Activated naive CD8-positive, alpha-beta T cell treated with anti-CD3 and anti-CD28 coated beads, Interleukin-2, amount 10 ng/mL, durations not matched to agents 7 days and 5 days (primary cell): ENCODE data around the gene LMLN. TPM values are rescaled to one million over a fixed set of nuclear protein-coding genes. Genes with fewer than 3 reads are reported as not detected.
"Not testable (repeated sequence)": the region's sequence is repeated elsewhere in the genome, so short reads cannot be mapped to it uniquely, and the experiment has no call there.

Experiments used
- ATAC-seq: fragments of 150-1000 bp; cut with Tn5 transposase; one replicate; pipeline ENCODE4 v1.10.0; 2021; ENCODE audit warnings: low read depth, moderate library complexity
- POLR2A ChIA-PET: fragments of 350-600 bp; sonication (Branson Sonifier 250); formaldehyde crosslinking; loops from one replicate; lab custom pipeline; 2021; ENCODE audit warnings: antibody characterized with exemption; lab: Charles Lee
- DNase-seq: peaks from one replicate; pipeline ENCODE4 v3.0.0; 2021
- H3K27ac Mint-ChIP-seq: one replicate; pipeline ENCODE4 v1.8.0; 2022; ENCODE audit warnings: mild to moderate bottlenecking, mixed read lengths
- H3K27me3 Mint-ChIP-seq: one replicate; pipeline ENCODE4 v1.8.0; 2022; ENCODE audit warnings: mild to moderate bottlenecking, moderate library complexity, mixed read lengths
- H3K36me3 Mint-ChIP-seq: one replicate; pipeline ENCODE4 v1.8.0; 2021; ENCODE audit warnings: mild to moderate bottlenecking, mixed read lengths
- H3K4me1 Mint-ChIP-seq: one replicate; pipeline ENCODE4 v1.8.0; 2021; ENCODE audit warnings: mixed read lengths
- H3K4me3 Mint-ChIP-seq: one replicate; pipeline ENCODE4 v1.8.0; 2022; ENCODE audit warnings: mild to moderate bottlenecking, moderate library complexity, mixed read lengths
- H3K9me3 Mint-ChIP-seq: one replicate; pipeline ENCODE4 v1.8.0; 2021; ENCODE audit warnings: mixed read lengths
- total RNA-seq, 2 experiments: library from RNA; stranded (reverse); gene quantifications; one replicate each; pipeline ENCODE4 v1.2.3, GENCODE V29; 2021

The LMLN gene
- total RNA-seq, 2 experiments from 2014 or later = 7.9 to 8.2 TPM

DNA sequence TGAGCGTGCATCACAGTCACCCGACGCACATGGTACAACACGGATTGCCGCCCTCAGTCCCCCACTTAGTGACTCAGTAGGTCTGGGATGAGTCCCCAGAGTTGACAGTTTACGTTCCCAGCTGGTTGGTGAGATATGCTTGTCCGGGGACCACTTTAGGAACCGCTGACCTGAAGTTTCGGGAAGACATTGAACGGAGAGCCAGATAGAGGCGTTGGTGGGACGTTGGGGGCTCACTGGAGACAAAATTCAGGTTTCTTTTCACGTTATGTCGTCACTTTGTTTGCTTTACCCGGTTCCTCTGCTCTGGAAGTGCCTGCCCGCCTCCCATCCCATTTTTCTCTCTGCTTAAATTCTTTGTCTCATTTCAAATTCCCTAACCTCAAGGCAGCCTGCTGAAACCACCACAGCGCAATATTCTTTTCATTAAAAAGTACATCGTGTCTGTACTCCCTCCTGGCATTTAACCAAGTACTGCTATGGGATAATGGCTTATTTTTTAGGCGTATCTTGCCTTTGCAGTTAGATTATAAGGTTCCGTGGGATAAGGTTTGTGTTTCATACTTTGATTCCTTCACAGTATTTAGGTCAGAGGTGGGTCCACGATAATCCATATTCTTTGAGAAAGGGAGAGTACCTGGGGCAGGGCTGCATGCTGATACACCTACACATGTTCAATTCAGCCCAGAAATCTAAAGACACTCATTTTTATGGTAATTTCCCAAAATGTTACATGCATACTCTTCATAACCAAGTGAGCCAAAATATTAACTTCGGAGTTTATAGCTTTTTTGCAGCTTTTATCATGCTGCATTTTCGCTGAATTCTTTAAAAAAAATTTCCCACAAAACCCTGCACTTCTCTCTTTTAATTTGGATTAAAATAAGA lies 921 bp downstream of the LMLN start:
- H3K4me3 Mint-ChIP-seq = peak overlapping the region; percentile 93
- DNase-seq (no peak), ATAC-seq (no peak)
- H3K27ac Mint-ChIP-seq = peak overlapping the region; percentile 94
- no peaks in the 10 kb centered on the region for H3K9me3 Mint-ChIP-seq
- POLR2A ChIA-PET = interaction anchor here (0.7 to 2.3 kb wide), 5 partner anchors 8 to 120 kb away, joined by 3 to 27 read pairs (median 4); partner anchors contain the start of gene RPL35A
- H3K27me3 Mint-ChIP-seq = no peaks in the 10 kb centered on the region
- H3K4me1 Mint-ChIP-seq = peaks cover 52% of the 10 kb centered on the region
- peaks cover 18% of the 10 kb centered on the region for H3K36me3 Mint-ChIP-seq

DNA sequence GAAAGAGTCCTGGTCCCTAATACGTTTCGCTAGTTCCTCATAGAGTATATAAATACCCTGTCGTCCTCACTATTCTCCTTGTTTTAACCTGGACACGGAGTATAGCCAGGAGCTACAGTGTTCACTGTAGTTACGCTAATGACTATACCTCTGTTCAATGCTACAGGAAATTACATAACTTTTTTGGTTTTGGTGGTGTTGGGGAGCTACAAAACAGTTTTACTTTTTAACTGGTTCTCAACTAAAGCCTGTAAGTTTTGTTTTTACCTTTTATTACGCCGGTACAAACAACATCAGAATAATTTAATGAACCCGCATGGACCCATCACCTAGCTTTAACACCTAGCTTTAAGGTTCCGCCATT lies 1.5 kb downstream of the LMLN start:
- POLR2A ChIA-PET = interaction anchor here (0.7 to 2.3 kb wide), 5 partner anchors 8 to 119 kb away, joined by 3 to 27 read pairs (median 4); partner anchors contain the start of gene RPL35A
- peak; percentile 10 for ATAC-seq
- peaks cover 21% of the 10 kb centered on the region for H3K36me3 Mint-ChIP-seq
- peaks cover 49% of the 10 kb centered on the region for H3K4me1 Mint-ChIP-seq
- no peaks in the 10 kb centered on the region for H3K9me3 Mint-ChIP-seq
- no peaks in the 10 kb centered on the region for H3K27me3 Mint-ChIP-seq
- H3K4me3 Mint-ChIP-seq = peak overlapping the region; percentile 93
- no peak for DNase-seq
- H3K27ac Mint-ChIP-seq = peak overlapping the region; percentile 80

DNA sequence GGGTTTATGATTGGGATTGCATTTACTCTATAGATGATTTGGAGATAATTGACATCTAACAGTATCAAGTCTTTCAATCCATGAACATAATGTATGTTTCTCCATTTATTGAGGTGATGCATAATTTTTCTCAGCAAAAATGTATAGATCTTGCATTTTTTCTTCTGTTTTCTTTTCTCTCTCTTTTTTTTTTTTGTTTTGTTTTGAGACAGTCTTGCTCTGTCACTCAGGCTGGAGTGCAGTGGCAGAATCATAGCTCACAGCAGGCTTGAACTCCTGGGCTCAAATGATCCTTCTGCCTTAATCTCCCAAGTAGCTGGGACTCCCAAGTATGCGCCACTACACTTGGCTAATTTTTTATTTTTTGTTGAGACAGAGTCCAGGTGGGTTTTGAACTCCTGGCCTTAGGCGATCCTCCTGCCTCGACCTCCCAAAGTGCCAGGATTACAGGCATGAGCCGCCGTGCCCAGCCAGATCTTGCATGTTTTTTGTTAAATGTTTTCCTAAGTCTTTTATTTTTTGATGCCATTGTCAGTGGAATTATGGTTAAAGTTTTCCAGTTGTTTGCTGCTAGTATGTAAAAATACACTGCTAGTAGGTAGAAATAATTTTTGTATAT lies 3.1 kb downstream of the LMLN start:
- ATAC-seq = no peak
- no peak overlapping the region for H3K27ac Mint-ChIP-seq
- peaks cover 39% of the 10 kb centered on the region for H3K4me1 Mint-ChIP-seq
- H3K27me3 Mint-ChIP-seq = no peaks in the 10 kb centered on the region
- H3K9me3 Mint-ChIP-seq = peaks cover 6% of the 10 kb centered on the region
- no peak overlapping the region for H3K4me3 Mint-ChIP-seq
- POLR2A ChIA-PET = no interaction called here
- H3K36me3 Mint-ChIP-seq = peaks cover 18% of the 10 kb centered on the region
- DNase-seq = no peak

DNA sequence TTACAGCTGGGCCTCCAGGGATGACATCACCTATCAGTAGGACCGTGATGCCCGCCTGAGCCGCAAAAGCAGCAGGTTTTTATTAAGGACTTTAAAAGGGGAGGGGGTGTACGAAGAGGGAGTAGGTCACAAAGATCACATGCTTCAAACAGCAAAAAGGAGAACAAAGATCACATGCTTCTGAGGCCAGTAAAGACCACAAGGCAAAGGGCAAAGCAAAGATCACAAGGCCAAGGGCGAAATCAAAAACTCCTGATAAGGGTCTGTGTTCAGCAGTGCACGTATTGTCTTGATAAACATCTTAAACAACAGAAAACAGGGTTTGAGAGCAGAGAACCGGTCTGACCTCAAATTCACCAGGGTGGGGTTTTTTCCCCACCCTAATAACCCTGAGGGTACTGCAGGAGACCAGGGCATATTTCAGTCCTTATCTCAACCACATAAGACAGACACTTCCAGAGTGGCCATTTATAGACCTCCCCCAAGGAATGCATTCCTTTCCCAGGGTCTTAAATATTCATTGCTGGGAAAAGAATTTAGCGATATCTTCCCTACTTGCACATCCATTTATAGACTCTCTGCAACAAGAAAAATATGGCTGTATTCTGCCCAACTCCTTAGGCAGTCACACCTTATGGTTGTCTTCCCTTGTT lies 7.4 kb downstream of the LMLN start:
- Mint-ChIP-seq H3K4me1 (peaks cover 14% of the 10 kb centered on the region), H3K9me3 (peaks cover 13% of the 10 kb centered on the region), H3K36me3 (peaks cover 20% of the 10 kb centered on the region)
- H3K27ac Mint-ChIP-seq, H3K4me3 Mint-ChIP-seq, ATAC-seq, POLR2A ChIA-PET, H3K27me3 Mint-ChIP-seq, DNase-seq: not testable (repeated sequence)

DNA sequence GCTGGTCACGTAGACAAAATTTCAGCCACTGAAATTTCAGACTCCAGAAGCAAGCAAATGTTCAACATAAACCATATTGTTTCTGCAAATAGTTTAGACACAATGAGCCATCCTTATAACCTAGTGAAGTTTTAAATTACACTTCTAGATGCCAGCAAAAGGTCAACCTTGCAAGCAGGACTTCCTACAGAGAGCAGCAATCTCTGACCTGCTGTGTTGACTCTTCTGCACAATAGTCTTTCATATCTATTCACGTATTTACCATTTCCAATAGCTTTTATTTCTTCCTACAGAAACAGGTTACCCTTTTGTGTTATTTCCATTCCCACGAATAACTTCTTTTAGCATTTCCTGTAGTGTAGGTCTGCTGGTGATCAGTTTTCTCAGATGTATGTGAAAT lies 10.6 kb downstream of the LMLN start:
- Mint-ChIP-seq H3K36me3 (peaks cover 22% of the 10 kb centered on the region), H3K4me3 (no peak overlapping the region), H3K4me1 (peaks cover 13% of the 10 kb centered on the region), H3K27ac (no peak overlapping the region), H3K9me3 (peaks cover 17% of the 10 kb centered on the region), H3K27me3 (no peaks in the 10 kb centered on the region)
- POLR2A ChIA-PET = no interaction called here
- no peak for ATAC-seq
- no peak for DNase-seq

DNA sequence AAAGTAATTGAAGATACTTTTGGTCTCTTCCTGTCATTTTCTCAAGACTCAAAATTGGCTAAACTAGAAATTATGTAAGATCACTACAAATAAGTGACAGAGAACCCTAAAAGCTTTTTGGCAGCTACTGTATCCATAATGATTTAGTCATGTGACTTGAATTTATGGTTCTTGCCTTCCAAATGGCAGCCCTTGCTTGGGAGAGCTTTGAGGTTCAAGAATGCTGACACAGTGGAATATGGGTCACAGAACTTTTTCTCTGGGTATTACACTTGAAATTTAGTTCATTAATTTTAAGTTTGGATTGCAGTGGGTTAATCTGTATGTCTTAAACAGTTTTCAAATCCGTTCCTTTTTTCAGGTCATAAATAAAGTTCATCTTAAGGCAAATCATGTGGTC lies 14.0 kb downstream of the LMLN start:
- H3K9me3 Mint-ChIP-seq = peaks cover 9% of the 10 kb centered on the region
- POLR2A ChIA-PET = no interaction called here
- no peak overlapping the region for H3K4me3 Mint-ChIP-seq
- H3K4me1 Mint-ChIP-seq = peaks cover 15% of the 10 kb centered on the region
- DNase-seq = no peak
- no peak for ATAC-seq
- H3K27me3 Mint-ChIP-seq = no peaks in the 10 kb centered on the region
- H3K27ac Mint-ChIP-seq = no peak overlapping the region
- H3K36me3 Mint-ChIP-seq = peaks cover 10% of the 10 kb centered on the region

DNA sequence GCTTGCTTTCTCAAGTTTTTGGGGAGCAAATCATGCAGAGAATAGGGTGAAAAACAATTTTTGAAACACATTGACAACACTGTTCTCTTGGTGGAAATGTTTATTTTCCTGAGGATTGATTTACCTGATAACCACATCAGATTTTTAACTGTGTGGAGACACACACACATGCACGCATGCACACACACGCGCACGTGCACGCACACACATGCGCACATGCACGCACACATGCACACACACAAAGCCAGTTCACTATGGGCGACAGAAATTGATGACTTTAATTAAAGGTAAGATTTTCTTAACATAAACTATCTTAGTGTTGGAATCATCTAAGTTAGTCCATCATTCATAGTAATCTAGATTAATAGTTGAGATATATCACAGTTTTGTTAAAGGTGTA lies 15.3 kb downstream of the LMLN start:
- DNase-seq (no peak), ATAC-seq (no peak)
- POLR2A ChIA-PET = no interaction called here
- H3K27me3 Mint-ChIP-seq = no peaks in the 10 kb centered on the region
- H3K27ac Mint-ChIP-seq = no peak overlapping the region
- H3K4me3 Mint-ChIP-seq = no peak overlapping the region
- peaks cover 15% of the 10 kb centered on the region for H3K4me1 Mint-ChIP-seq
- H3K9me3 Mint-ChIP-seq = peaks cover 9% of the 10 kb centered on the region
- peaks cover 12% of the 10 kb centered on the region for H3K36me3 Mint-ChIP-seq

DNA sequence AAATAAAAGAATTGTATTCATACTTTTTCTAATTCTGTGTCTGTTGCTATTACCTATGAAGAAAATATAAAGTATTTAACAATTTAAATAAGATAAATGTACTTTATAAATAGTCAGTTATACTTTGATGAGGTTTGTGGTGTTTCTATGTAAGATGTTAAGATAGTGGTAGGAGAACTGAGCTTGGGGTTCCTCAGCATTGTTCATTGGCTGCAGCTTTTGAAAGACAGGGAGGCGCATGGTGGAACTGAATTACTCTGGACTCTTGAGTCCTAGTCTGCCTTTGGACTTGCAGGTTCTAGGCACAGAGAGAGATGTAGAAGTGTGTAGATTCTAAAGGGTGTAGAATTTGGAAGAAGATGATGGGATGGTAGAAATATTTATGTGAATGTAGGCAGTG lies 23.1 kb downstream of the LMLN start:
- peak; percentile 56 for ATAC-seq
- Mint-ChIP-seq H3K27me3 (no peaks in the 10 kb centered on the region), H3K9me3 (no peaks in the 10 kb centered on the region), H3K4me1 (peaks cover 9% of the 10 kb centered on the region), H3K36me3 (peaks cover 7% of the 10 kb centered on the region), H3K4me3 (no peak overlapping the region), H3K27ac (peak overlapping the region; percentile 63)
- POLR2A ChIA-PET = interaction anchor here (0.9 kb wide), 1 partner anchor 24 kb away, joined by 3 read pairs; no protein-coding TSS in a partner anchor
- DNase-seq = no peak

DNA sequence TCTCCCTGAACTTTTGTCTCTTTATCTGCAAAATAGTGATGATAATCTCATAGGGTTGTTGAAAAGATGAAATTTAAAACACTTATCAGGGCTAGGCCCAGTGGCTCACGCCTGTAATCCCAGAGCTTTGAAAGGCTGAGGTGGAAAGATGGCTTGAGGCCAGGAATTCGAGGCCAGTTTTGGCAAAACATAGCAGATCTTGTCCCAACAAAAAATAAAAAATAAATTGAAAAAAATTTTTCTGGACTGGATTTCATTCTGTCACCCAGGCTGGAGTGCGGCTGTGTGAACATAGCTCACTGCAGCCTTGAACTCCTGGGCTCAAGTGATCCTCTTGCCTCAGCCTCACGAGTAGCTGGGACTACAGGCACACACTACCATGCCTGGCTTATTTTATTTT lies 29.6 kb downstream of the LMLN start:
- DNase-seq = no peak
- Mint-ChIP-seq H3K4me1 (no peaks in the 10 kb centered on the region), H3K9me3 (no peaks in the 10 kb centered on the region), H3K4me3 (no peak overlapping the region), H3K27me3 (no peaks in the 10 kb centered on the region), H3K36me3 (peaks cover 12% of the 10 kb centered on the region), H3K27ac (no peak overlapping the region)
- no peak for ATAC-seq
- POLR2A ChIA-PET = no interaction called here

DNA sequence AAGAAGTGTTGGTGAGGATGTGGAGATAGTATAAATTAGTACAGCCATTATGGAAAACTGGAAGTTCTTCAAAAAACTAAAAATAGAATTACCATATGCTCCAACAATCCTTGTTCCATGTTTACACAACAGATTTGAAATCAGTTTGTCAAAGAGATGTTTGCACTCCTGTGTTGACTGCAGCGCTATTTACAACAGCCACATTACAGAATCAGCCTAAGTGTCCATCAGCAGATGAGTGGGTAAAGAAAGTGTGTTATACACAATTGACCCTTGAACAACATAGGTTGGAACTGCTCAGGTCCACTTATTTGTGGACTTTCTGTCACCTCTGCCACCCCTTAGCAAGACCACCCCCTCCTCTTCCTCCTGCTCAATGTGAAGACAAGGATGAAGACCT lies 34.7 kb downstream of the LMLN start:
- DNase-seq (no peak), ATAC-seq (no peak)
- Mint-ChIP-seq H3K27me3 (no peaks in the 10 kb centered on the region), H3K27ac (no peak overlapping the region), H3K9me3 (no peaks in the 10 kb centered on the region), H3K4me1 (no peaks in the 10 kb centered on the region), H3K4me3 (no peak overlapping the region), H3K36me3 (peaks cover 12% of the 10 kb centered on the region)
- POLR2A ChIA-PET = no interaction called here

DNA sequence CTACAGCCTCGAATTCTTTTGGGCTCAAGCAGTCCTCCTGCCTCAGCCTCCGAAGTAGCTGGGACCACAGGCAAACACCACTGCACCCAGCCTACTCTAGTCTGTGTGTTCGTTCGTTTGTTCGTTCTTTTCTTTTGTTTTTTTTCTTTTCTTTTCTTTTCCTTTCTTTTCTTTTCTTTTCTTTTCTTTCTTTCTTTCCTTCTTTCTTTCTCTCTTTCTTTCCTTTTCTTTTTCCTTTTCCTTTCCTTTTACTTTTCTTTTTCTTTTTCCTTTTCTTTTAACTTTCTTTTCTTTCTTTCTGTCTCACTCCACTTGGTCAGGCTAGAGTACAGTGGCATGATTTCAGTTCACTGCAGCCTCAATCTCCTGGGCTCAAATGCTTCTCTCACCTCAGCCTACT lies 36.8 kb downstream of the LMLN start:
- Mint-ChIP-seq H3K4me1 (no peaks in the 10 kb centered on the region), H3K27me3 (no peaks in the 10 kb centered on the region), H3K36me3 (peaks cover 10% of the 10 kb centered on the region)

DNA sequence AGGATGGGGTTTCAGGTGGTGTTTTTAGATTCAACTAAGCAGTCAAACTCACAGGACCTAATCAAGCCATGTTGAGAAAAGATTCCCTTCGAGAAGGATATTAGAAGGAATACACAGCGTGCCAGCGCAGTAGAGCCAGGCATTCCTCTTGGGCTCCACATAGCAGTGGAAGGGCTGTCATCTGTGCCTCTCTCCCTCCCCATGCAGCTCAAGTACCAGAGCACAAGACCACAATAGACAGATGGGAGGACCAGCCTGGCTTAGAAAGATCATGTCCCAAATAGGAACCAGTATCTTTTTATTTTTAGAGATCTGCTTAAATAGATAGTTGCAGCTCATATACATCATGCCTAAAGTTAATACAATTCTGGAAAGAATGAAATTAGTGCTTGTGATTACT lies 37.9 kb downstream of the LMLN start:
- Mint-ChIP-seq H3K9me3 (no peaks in the 10 kb centered on the region), H3K4me1 (no peaks in the 10 kb centered on the region), H3K4me3 (no peak overlapping the region), H3K27ac (no peak overlapping the region), H3K36me3 (peaks cover 5% of the 10 kb centered on the region), H3K27me3 (no peaks in the 10 kb centered on the region)
- POLR2A ChIA-PET = no interaction called here
- DNase-seq = no peak
- ATAC-seq = no peak

More for the DNA sequence above, 36.8 kb downstream of the LMLN start:
- H3K27ac Mint-ChIP-seq = no peak overlapping the region
- no peak for DNase-seq
- POLR2A ChIA-PET = no interaction called here
- no peak for ATAC-seq
- no peaks in the 10 kb centered on the region for H3K9me3 Mint-ChIP-seq
- H3K4me3 Mint-ChIP-seq = no peak overlapping the region

DNA sequence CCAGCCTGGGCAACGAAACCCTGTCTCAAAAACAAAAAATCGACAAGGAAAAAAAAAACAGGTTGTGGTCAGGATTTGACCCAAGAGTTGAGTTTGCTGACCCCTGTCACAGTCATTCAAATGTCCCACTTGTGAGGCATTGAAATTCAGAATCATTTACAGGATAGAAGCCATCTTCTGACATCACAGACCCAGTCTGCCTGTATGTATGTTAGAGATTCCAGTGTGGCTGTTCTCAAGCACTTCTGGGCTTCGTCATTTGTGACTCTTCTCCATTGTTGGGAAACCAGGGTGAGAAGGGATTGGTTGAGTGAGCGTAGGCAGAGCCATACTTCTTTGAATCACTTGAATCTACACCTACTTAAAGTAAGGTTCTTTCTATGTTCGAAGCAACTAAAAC lies 57.1 kb downstream of the LMLN start:
- POLR2A ChIA-PET = no interaction called here
- H3K36me3 Mint-ChIP-seq = no peaks in the 10 kb centered on the region

More for the DNA sequence above, 57.1 kb downstream of the LMLN start:
- Mint-ChIP-seq H3K27ac (no peak overlapping the region), H3K4me1 (no peaks in the 10 kb centered on the region), H3K27me3 (no peaks in the 10 kb centered on the region), H3K9me3 (peaks cover 4% of the 10 kb centered on the region), H3K4me3 (no peak overlapping the region)
- ATAC-seq = no peak
- no peak for DNase-seq
